NB4 (cell line): ENCODE data around the gene ASB1.
A peak's percentile ranks its signal among the peaks of the same experiment; 100 is the strongest.

Source experiments
- DNase-seq: peaks from one replicate; pipeline ENCODE4 v3.0.0; 2010; ENCODE audit warnings: low read depth
- H3K4me3 ChIP-seq: one replicate; pipeline ENCODE4 v1.5.1; 2011; ENCODE audit warnings: mild to moderate bottlenecking, low read depth, low read length, moderate library complexity
- CTCF ChIP-seq: IDR thresholded peaks from one replicate; pipeline ENCODE4 v1.5.1; 2012; ENCODE audit warnings: low read depth, low read length
- MAX ChIP-seq: IDR thresholded peaks from 2 replicates; pipeline ENCODE4 v1.6.1; 2011; ENCODE audit warnings: low read depth, low read length
- MYC ChIP-seq: IDR thresholded peaks from 2 replicates; pipeline ENCODE4 v1.6.1; 2011; ENCODE audit warnings: low read depth, low read length
- POLR2A ChIP-seq: IDR thresholded peaks from 2 replicates; pipeline ENCODE4 v1.6.1; 2011; ENCODE audit warnings: mild to moderate bottlenecking; ENCODE audit not compliant: insufficient read length; ENCODE audit errors: extremely low read depth

The ASB1 gene

DNA sequence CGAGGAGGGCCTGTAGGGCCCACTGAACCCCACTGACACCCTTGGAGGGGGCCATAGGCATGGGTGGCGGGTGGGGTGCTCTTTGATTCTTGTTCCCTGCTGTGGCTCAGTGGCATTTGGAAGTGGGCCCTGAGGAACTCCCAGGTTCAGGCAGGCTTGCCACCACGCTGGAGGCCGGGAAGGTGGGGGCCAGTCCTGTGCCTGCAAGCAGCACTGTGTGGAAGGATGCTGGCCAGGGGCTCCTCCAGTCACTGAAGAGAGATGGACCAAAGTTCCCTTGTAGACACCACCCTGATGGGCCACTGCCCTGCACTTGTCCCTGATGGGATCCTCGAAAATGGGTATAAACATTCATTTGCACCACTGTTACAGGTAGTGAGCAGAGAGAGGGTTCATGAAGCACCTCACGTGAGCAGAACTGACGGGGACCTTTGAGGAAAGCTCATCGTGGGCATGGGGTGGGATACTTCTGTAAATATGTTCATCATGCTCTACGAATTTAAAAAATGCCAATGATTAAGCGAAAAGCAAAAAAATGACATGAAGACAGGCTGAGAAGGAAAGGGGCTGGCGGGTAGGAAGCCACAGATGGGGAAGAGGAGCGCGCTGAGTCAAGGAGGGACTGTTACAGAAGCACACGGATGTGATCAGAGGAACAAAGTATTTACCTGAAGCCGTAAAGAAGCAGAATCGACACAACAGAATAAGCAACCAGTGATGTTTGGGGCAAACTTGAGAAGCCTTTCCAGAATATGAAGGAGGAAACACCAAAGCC lies 45.2 kb upstream of the ASB1 start:
- TF ChIP-seq MAX (no peak; the same call in 1 of the 2 replicates), CTCF (peak; percentile 2), POLR2A (no peak)
- DNase-seq, result peak; percentile 84
- peak overlapping the region; percentile 38 for H3K4me3 ChIP-seq

GRCh38 chr2:238382381-238382781 lies 44.3 kb upstream of the ASB1 start:
- H3K4me3 ChIP-seq, result no peak overlapping the region
- DNase-seq, result peak; percentile 73
- no peak for TF ChIP-seq CTCF
- TF ChIP-seq MAX, result no peak
- no peak for TF ChIP-seq MYC
- no peak for TF ChIP-seq POLR2A

- H3K4me3 ChIP-seq, result no peak overlapping the region
- no peak for DNase-seq
Measured at GRCh38 chr2:238383135-238383534, 43.6 kb upstream of the ASB1 start.

DNA sequence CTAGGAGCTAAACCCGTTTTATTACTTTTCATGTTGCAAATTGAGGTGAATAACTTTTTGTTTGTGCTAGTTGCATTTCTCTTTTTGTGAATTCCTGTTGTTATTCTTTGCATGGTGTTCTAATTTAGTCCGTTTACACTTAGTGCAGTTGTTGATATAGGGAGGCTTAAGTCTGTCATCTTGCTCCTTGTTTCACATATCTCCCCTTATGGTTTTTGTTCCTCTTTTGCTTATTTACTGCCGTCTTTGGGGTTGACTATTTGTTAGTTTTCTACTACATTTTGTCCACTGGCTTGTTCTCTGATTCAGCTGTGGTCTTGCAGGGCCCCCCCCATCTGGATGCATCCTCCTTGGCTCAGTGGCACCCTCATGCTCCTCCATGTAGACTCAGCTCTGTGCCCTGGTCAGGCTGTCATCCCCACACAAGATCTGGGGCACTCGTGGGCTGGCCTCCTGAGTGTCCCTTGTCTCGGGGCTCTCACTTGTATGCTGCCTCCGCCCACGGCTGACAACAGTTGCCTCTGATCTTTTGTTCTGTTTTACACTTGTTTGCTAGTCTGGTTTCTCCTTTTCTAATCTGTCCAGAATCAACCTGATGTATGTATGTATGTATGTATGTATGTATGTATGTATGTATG lies 42.9 kb upstream of the ASB1 start:
- TF ChIP-seq POLR2A (no peak), MAX (no peak), MYC (no peak), CTCF (no peak)
- no peak for DNase-seq
- no peak overlapping the region for H3K4me3 ChIP-seq

More at GRCh38 chr2:238383135-238383534, 43.6 kb upstream of the ASB1 start:
- TF ChIP-seq CTCF, result no peak

- peak; percentile 77 for DNase-seq
- TF ChIP-seq MAX (peak; percentile 90), MYC (no peak)
- no peak overlapping the region for H3K4me3 ChIP-seq
Measured at GRCh38 chr2:238387332-238387731, 39.4 kb upstream of the ASB1 start.

DNA sequence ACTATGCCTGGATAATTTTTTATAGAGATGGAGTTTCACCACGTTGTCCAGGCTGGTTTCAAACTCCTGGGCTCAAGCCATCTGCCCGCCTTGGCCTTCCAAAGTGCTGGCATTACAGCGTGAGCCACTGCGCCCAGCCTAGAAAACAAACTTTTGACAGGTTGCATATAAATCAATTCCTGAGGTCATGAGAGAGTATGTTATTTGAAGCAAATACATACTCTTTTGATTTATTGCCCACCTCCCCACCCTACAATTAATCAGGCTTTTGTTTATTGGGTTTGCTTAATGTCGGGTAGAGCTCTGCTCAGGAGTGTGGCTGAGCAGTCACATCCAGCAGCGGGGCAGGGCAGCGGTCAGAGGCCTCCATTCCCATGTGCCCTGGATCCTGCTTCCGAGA lies 37.9 kb upstream of the ASB1 start:
- no peak overlapping the region for H3K4me3 ChIP-seq
- DNase-seq, result no peak
- TF ChIP-seq CTCF, result no peak
- no peak for TF ChIP-seq MAX
- TF ChIP-seq MYC, result no peak
- no peak for TF ChIP-seq POLR2A
